Neural progenitor cell (in vitro differentiated cells): ENCODE data around the gene GSTM5. TPM values are rescaled to one million over a fixed set of nuclear protein-coding genes. Genes with fewer than 3 reads are reported as not detected.
"Not testable (repeated sequence)": the region's sequence is repeated elsewhere in the genome, so short reads cannot be mapped to it uniquely, and the experiment has no call there.

Experiments
- DNase-seq: peaks from one replicate; pipeline ENCODE4 v3.0.0-alpha.2; 2016; ENCODE audit warnings: low spot score
- H2AFZ ChIP-seq: fragments of 200-600 bp; sonication (generic); replicated peaks from 2 replicates; pipeline ENCODE4 v1.6.1; 2016; ENCODE audit warnings: antibody characterized with exemption
- H3F3A ChIP-seq: fragments of 200-600 bp; sonication (generic); 2 replicates; pipeline ENCODE4 v1.6.1; 2016; ENCODE audit warnings: antibody characterized with exemption, low read depth
- H3K27ac ChIP-seq: fragments of 200-600 bp; sonication (generic); 2 replicates; pipeline ENCODE4 v1.5.1; 2016; ENCODE audit warnings: mild to moderate bottlenecking
- H3K27me3 ChIP-seq: fragments of 200-600 bp; sonication (generic); 2 replicates; pipeline ENCODE4 v1.6.1; 2016; ENCODE audit warnings: mild to moderate bottlenecking, moderate library complexity
- H3K36me3 ChIP-seq: fragments of 200-600 bp; sonication (generic); 2 replicates; pipeline ENCODE4 v1.5.1; 2016
- H3K4me1 ChIP-seq: fragments of 200-600 bp; sonication (generic); 2 replicates; pipeline ENCODE4 v1.6.1; 2016; ENCODE audit warnings: mixed run types
- H3K4me2 ChIP-seq: fragments of 200-600 bp; sonication (generic); 2 replicates; pipeline ENCODE4 v1.6.1; 2016
- H3K4me3 ChIP-seq: fragments of 200-600 bp; sonication (generic); 2 replicates; pipeline ENCODE4 v1.5.1; 2016
- H3K79me2 ChIP-seq: fragments of 200-600 bp; sonication (generic); 2 replicates; pipeline ENCODE4 v1.6.1; 2016; ENCODE audit warnings: low read depth
- H3K9ac ChIP-seq: fragments of 200-600 bp; sonication (generic); 2 replicates; pipeline ENCODE4 v1.6.1; 2016
- H3K9me3 ChIP-seq: fragments of 200-600 bp; sonication (generic); 2 replicates; pipeline ENCODE4 v1.5.1; 2016; ENCODE audit warnings: low read depth
- H4K20me1 ChIP-seq: fragments of 200-600 bp; sonication (generic); 2 replicates; pipeline ENCODE4 v1.6.1; 2016; ENCODE audit warnings: low read depth
- H3K27ac Mint-ChIP-seq: 3 replicates; pipeline ENCODE4 v1.8.0; 2021; ENCODE audit warnings: mixed read lengths
- H3K27me3 Mint-ChIP-seq: 2 replicates; pipeline ENCODE4 v1.8.0; 2022; ENCODE audit warnings: low read depth, mild to moderate bottlenecking, inconsistent platforms, moderate library complexity, mixed read lengths; ENCODE audit not compliant: insufficient read depth
- H3K36me3 Mint-ChIP-seq: 3 replicates; pipeline ENCODE4 v1.8.0; 2021; ENCODE audit warnings: mixed read lengths
- H3K4me1 Mint-ChIP-seq: 3 replicates; pipeline ENCODE4 v1.8.0; 2021; ENCODE audit warnings: mixed read lengths
- H3K4me3 Mint-ChIP-seq: 3 replicates; pipeline ENCODE4 v1.8.0; 2021; ENCODE audit warnings: mild to moderate bottlenecking, moderate library complexity, mixed read lengths
- H3K9me3 Mint-ChIP-seq: 3 replicates; pipeline ENCODE4 v1.8.0; 2020; ENCODE audit warnings: mixed read lengths
- CTCF ChIP-seq: fragments of 200-600 bp; sonication (generic); IDR thresholded peaks from 2 replicates; pipeline ENCODE4 v1.5.1; 2017; ENCODE audit warnings: antibody characterized with exemption, mild to moderate bottlenecking
- EZH2 ChIP-seq: fragments of 200-600 bp; sonication (generic); IDR thresholded peaks from 2 replicates; pipeline ENCODE4 v1.6.1; 2017; ENCODE audit warnings: antibody characterized with exemption, mild to moderate bottlenecking, moderate library complexity
- EZH2phosphoT487 ChIP-seq: fragments of 200-600 bp; sonication (generic); IDR thresholded peaks from 2 replicates; pipeline ENCODE4 v1.6.1; 2017; ENCODE audit warnings: antibody characterized with exemption
- total RNA-seq: library from RNA; depleted of rRNA; stranded (reverse); fragments of >200 nt; gene quantifications from 2 replicates; pipeline ENCODE4 v1.2.3, GENCODE V29; 2015; ENCODE audit warnings: low replicate concordance

The GSTM5 gene
- total RNA-seq, 1 donor from 2014 or later: not detected

- Mint-ChIP-seq H3K27ac (no peak overlapping the region), H3K4me1 (no peaks in the 10 kb centered on the region), H3K27me3 (peaks cover 5% of the 10 kb centered on the region), H3K36me3 (peaks cover 5% of the 10 kb centered on the region), H3K9me3 (peaks cover 27% of the 10 kb centered on the region), H3K4me3 (no peak overlapping the region)
- no peaks in the 10 kb centered on the region for H3K36me3 ChIP-seq
- no peaks in the 10 kb centered on the region for H3F3A ChIP-seq
- no peaks in the 10 kb centered on the region for H3K9me3 ChIP-seq
- H3K9ac ChIP-seq: no peak overlapping the region
- H3K79me2 ChIP-seq: no peaks in the 10 kb centered on the region
- H3K4me2 ChIP-seq: no peak overlapping the region
- no peak for TF ChIP-seq EZH2
- no peak overlapping the region for H2AFZ ChIP-seq
- no peak for DNase-seq
- H3K27me3 ChIP-seq: no peaks in the 10 kb centered on the region
- no peaks in the 10 kb centered on the region for H4K20me1 ChIP-seq
- H3K4me1 ChIP-seq: no peaks in the 10 kb centered on the region
- no peak overlapping the region for H3K4me3 ChIP-seq
- no peak overlapping the region for H3K27ac ChIP-seq
Observed at GRCh38 chr1:109705411-109705810, 6.6 kb upstream of the GSTM5 start.

- H3K36me3 Mint-ChIP-seq, H3K9me3 ChIP-seq, H3K9ac ChIP-seq, H3K27me3 Mint-ChIP-seq, H3K4me2 ChIP-seq, H3K79me2 ChIP-seq, H3K27ac Mint-ChIP-seq, H3K4me3 Mint-ChIP-seq, H3K4me3 ChIP-seq, H3K27me3 ChIP-seq, H4K20me1 ChIP-seq, H3K4me1 ChIP-seq, H3K36me3 ChIP-seq, H2AFZ ChIP-seq, H3K4me1 Mint-ChIP-seq, H3F3A ChIP-seq, DNase-seq, H3K27ac ChIP-seq: not testable (repeated sequence)
- peaks cover 19% of the 10 kb centered on the region for H3K9me3 Mint-ChIP-seq
Observed at GRCh38 chr1:109708949-109709348, 3.1 kb upstream of the GSTM5 start.

GRCh38 chr1:109709822-109710221 is 2.2 kb upstream of the GSTM5 start:
- H3K27ac Mint-ChIP-seq, H3K36me3 ChIP-seq, H3K9me3 ChIP-seq, H3K36me3 Mint-ChIP-seq, H4K20me1 ChIP-seq, H3K4me1 ChIP-seq, H3F3A ChIP-seq, H3K4me1 Mint-ChIP-seq, H3K27ac ChIP-seq, H3K27me3 ChIP-seq, H3K4me2 ChIP-seq, H3K4me3 Mint-ChIP-seq, DNase-seq, H3K27me3 Mint-ChIP-seq, H2AFZ ChIP-seq, H3K4me3 ChIP-seq, H3K9ac ChIP-seq, H3K79me2 ChIP-seq: not testable (repeated sequence)
- peaks cover 12% of the 10 kb centered on the region for H3K9me3 Mint-ChIP-seq

GRCh38 chr1:109712321-109712864 is 342 bp downstream of the GSTM5 start:
- no peak overlapping the region for H3K4me2 ChIP-seq
- H3K9me3 ChIP-seq: no peaks in the 10 kb centered on the region
- no peaks in the 10 kb centered on the region for H3K4me1 ChIP-seq
- Mint-ChIP-seq H3K27me3 (peaks cover 14% of the 10 kb centered on the region), H3K9me3 (peaks cover 9% of the 10 kb centered on the region), H3K4me3 (no peak overlapping the region), H3K36me3 (peaks cover 5% of the 10 kb centered on the region), H3K4me1 (no peaks in the 10 kb centered on the region), H3K27ac (no peak overlapping the region)
- no peak for TF ChIP-seq EZH2phosphoT487
- no peak for TF ChIP-seq EZH2
- H3K27me3 ChIP-seq: no peaks in the 10 kb centered on the region
- H2AFZ ChIP-seq: no peak overlapping the region
- H3K36me3 ChIP-seq: no peaks in the 10 kb centered on the region
- no peaks in the 10 kb centered on the region for H4K20me1 ChIP-seq
- H3K27ac ChIP-seq: no peak overlapping the region
- H3K79me2 ChIP-seq: no peaks in the 10 kb centered on the region
- H3F3A ChIP-seq: no peaks in the 10 kb centered on the region
- no peak for DNase-seq
- no peak overlapping the region for H3K4me3 ChIP-seq
- H3K9ac ChIP-seq: no peak overlapping the region

- Mint-ChIP-seq H3K36me3 (peaks cover 5% of the 10 kb centered on the region), H3K4me3 (no peak overlapping the region), H3K27ac (no peak overlapping the region), H3K27me3 (peaks cover 14% of the 10 kb centered on the region), H3K9me3 (peaks cover 7% of the 10 kb centered on the region), H3K4me1 (no peaks in the 10 kb centered on the region)
- Histone ChIP-seq H4K20me1 (no peaks in the 10 kb centered on the region), H2AFZ (no peak overlapping the region), H3K4me1 (no peaks in the 10 kb centered on the region), H3K4me3 (no peak overlapping the region), H3K9ac (no peak overlapping the region), H3F3A (no peaks in the 10 kb centered on the region), H3K4me2 (no peak overlapping the region), H3K79me2 (no peaks in the 10 kb centered on the region), H3K9me3 (no peaks in the 10 kb centered on the region), H3K27ac (no peak overlapping the region), H3K27me3 (no peaks in the 10 kb centered on the region), H3K36me3 (no peaks in the 10 kb centered on the region)
- DNase-seq: no peak
- TF ChIP-seq CTCF: no peak
- TF ChIP-seq EZH2: no peak
- TF ChIP-seq EZH2phosphoT487: no peak
Observed at GRCh38 chr1:109713636-109714035, 1.6 kb downstream of the GSTM5 start.
